Stimulated activated CD8-positive, alpha-beta memory T cell treated with anti-CD3 and anti-CD28 coated beads, Interleukin-12 subunit alpha, Interleukin-12 subunit beta, amount 100 ng/mL, for 1 hour (primary cell): ENCODE measurements around the gene PHETA2.

Experiments
- DNase-seq: peaks from one replicate; pipeline ENCODE4 v3.0.0-alpha.2; 2020; ENCODE audit warnings: low read depth

Gene PHETA2

GRCh38 chr22:42074132-42074811 lies at the start of gene PHETA2:
PHETA2 (plus strand) TSS chr22:42074248; CDS start chr22:42077294, 3,046 bp downstream.
- DNase-seq: no peak

- DNase-seq: no peak
Measured at GRCh38 chr22:42025421-42025820, 48.6 kb upstream of the PHETA2 start.

GRCh38 chr22:42026705-42027104 lies 47.3 kb upstream of the PHETA2 start:
- DNase-seq: no peak

GRCh38 chr22:42033263-42034181 lies 40.5 kb upstream of the PHETA2 start:
- no peak for DNase-seq

- DNase-seq: no peak
Measured at GRCh38 chr22:42035256-42035655, 38.8 kb upstream of the PHETA2 start.

GRCh38 chr22:42039271-42039670 lies 34.8 kb upstream of the PHETA2 start:
- no peak for DNase-seq

- DNase-seq: no peak
Measured at GRCh38 chr22:42041784-42042183, 32.3 kb upstream of the PHETA2 start.

- no peak for DNase-seq
Measured at GRCh38 chr22:42050641-42051180, 23.3 kb upstream of the PHETA2 start.

GRCh38 chr22:42052765-42053164 lies 21.3 kb upstream of the PHETA2 start:
- no peak for DNase-seq

GRCh38 chr22:42056757-42057511 lies 17.1 kb upstream of the PHETA2 start:
- no peak for DNase-seq

GRCh38 chr22:42060489-42060888 lies 13.6 kb upstream of the PHETA2 start:
- no peak for DNase-seq

GRCh38 chr22:42061041-42061440 lies 13.0 kb upstream of the PHETA2 start:
- DNase-seq: no peak

GRCh38 chr22:42062506-42063170 lies 11.4 kb upstream of the PHETA2 start:
- DNase-seq: no peak

GRCh38 chr22:42064629-42065028 lies 9.4 kb upstream of the PHETA2 start:
- no peak for DNase-seq

GRCh38 chr22:42065438-42066125 lies 8.5 kb upstream of the PHETA2 start:
- DNase-seq: no peak

- DNase-seq: no peak
Measured at GRCh38 chr22:42066126-42066761, 7.8 kb upstream of the PHETA2 start.

- no peak for DNase-seq
Measured at GRCh38 chr22:42066937-42067336, 7.1 kb upstream of the PHETA2 start.

GRCh38 chr22:42067671-42068251 lies 6.3 kb upstream of the PHETA2 start:
- DNase-seq: no peak

- DNase-seq: no peak
Measured at GRCh38 chr22:42068291-42068690, 5.8 kb upstream of the PHETA2 start.
